Amniotic stem cell (primary cell): ENCODE data around the gene SLC6A20.
"Not testable (repeated sequence)": the region's sequence is repeated elsewhere in the genome, so short reads cannot be mapped to it uniquely, and the experiment has no call there.

ENCODE experiments used
- DNase-seq: peaks from one replicate; lab custom pipeline; 2025; lab: John Stamatoyannopoulos, UW

The SLC6A20 gene

GRCh38 chr3:45758871-45759270 lies 37.5 kb downstream of the SLC6A20 start:
- DNase-seq, result no peak

- DNase-seq, result not testable (repeated sequence)
Measured at GRCh38 chr3:45757141-45757540, 39.2 kb downstream of the SLC6A20 start.

GRCh38 chr3:45756055-45756454 lies 40.3 kb downstream of the SLC6A20 start:
- DNase-seq, result no peak

- DNase-seq, result no peak
Measured at GRCh38 chr3:45754461-45754860, 41.9 kb downstream of the SLC6A20 start.

GRCh38 chr3:45753095-45753494 lies 43.2 kb downstream of the SLC6A20 start:
- DNase-seq, result no peak

- no peak for DNase-seq
Measured at GRCh38 chr3:45751537-45752242, 44.6 kb downstream of the SLC6A20 start.

GRCh38 chr3:45749880-45750279 lies 46.5 kb downstream of the SLC6A20 start:
- DNase-seq, result no peak

GRCh38 chr3:45749036-45749600 lies 47.2 kb downstream of the SLC6A20 start:
- not testable (repeated sequence) for DNase-seq

- DNase-seq, result no peak
Measured at GRCh38 chr3:45748068-45748467, 48.3 kb downstream of the SLC6A20 start.

GRCh38 chr3:45746777-45747622 lies 49.3 kb downstream of the SLC6A20 start:
- no peak for DNase-seq

GRCh38 chr3:45746165-45746776 lies 50.1 kb downstream of the SLC6A20 start:
- DNase-seq, result no peak

GRCh38 chr3:45742461-45743089 lies 53.8 kb downstream of the SLC6A20 start:
- DNase-seq, result no peak

- DNase-seq, result no peak
Measured at GRCh38 chr3:45741742-45742460, 54.4 kb downstream of the SLC6A20 start.

GRCh38 chr3:45741247-45741646 lies 55.1 kb downstream of the SLC6A20 start:
- no peak for DNase-seq

GRCh38 chr3:45739991-45740390 lies 56.3 kb downstream of the SLC6A20 start:
- DNase-seq, result no peak

GRCh38 chr3:45737234-45737633 lies 59.1 kb downstream of the SLC6A20 start:
- no peak for DNase-seq

GRCh38 chr3:45736707-45737106 lies 59.6 kb downstream of the SLC6A20 start:
- DNase-seq, result no peak

- DNase-seq, result no peak
Measured at GRCh38 chr3:45730409-45731154, 65.8 kb downstream of the SLC6A20 start.

- no peak for DNase-seq
Measured at GRCh38 chr3:45729614-45730013, 66.7 kb downstream of the SLC6A20 start.

- DNase-seq, result no peak
Measured at GRCh38 chr3:45724911-45725310, 71.4 kb downstream of the SLC6A20 start.
